ENCODE results near the gene SLCO4A1. TPM values are rescaled to one million over a fixed set of nuclear protein-coding genes. Genes with fewer than 3 reads are reported as not detected.

The SLCO4A1 gene
- total RNA-seq, 1 experiment from 2014 or later: 161 TPM

GRCh38 chr20:62606551-62607201 lies 35.6 kb upstream of the SLCO4A1 start:
- H3K9ac ChIP-seq (ENCODE audit: low read length): peak overlapping the region; percentile 17; the same call in 1 of the 2 replicates
- BruUV-seq (replicated peaks): no TSS peak
- H3K79me2 ChIP-seq (ENCODE audit: low read length): peaks cover 8% of the 10 kb centered on the region
- H3K9me3 ChIP-seq (ENCODE audit: low read length): no peaks in the 10 kb centered on the region
- no peak for TF ChIP-seq EZH2phosphoT487 (IDR thresholded peaks at IDR 0.05; ENCODE audit: borderline replicate concordance, low read length)
- no peak for TF ChIP-seq EZH2 (IDR thresholded peaks at IDR 0.05; ENCODE audit: low read length, unreplicated experiment)
- no peak for TF ChIP-seq CTCF (conservative IDR thresholded peaks at IDR 0.05; ENCODE audit: low read depth, low read length)
- ATAC-seq (no peak), DNase-seq (no peak)
- CTCF ChIA-PET: no interaction called here
- H3K9me2 ChIP-seq (replicated peaks; ENCODE audit: low read length): no peaks in the 10 kb centered on the region
- H3K27me3 ChIP-seq (ENCODE audit: low read length): no peaks in the 10 kb centered on the region
- POLR2A ChIA-PET (ENCODE audit: unreplicated experiment): no interaction called here
- peak overlapping the region; percentile 42 for H3K4me2 ChIP-seq (ENCODE audit: low read length)
- peak overlapping the region; percentile 92 for H2AFZ ChIP-seq (ENCODE audit: low read length)
- H4K20me1 ChIP-seq (ENCODE audit: low read length): no peaks in the 10 kb centered on the region
- H3K36me3 ChIP-seq (ENCODE audit: low read depth, low read length): no peaks in the 10 kb centered on the region
- H3K27ac ChIP-seq (ENCODE audit: low read length): peak overlapping the region; percentile 41
- H3K4me3 ChIP-seq (ENCODE audit: low read length): no peak overlapping the region
- H3F3A ChIP-seq (ENCODE audit: low read length, unreplicated experiment): peaks cover 7% of the 10 kb centered on the region
- H3K4me1 ChIP-seq (ENCODE audit: insufficient read depth, low read length): peaks cover 50% of the 10 kb centered on the region
- intact Hi-C loops (cut with micrococcal nuclease): no loop called here

- Histone ChIP-seq H3K27ac (ENCODE audit: low read length) (no peak overlapping the region), H2AFZ (ENCODE audit: low read length) (no peak overlapping the region), H4K20me1 (ENCODE audit: low read length) (no peaks in the 10 kb centered on the region), H3K9me3 (ENCODE audit: low read length) (no peaks in the 10 kb centered on the region), H3K36me3 (ENCODE audit: low read depth, low read length) (no peaks in the 10 kb centered on the region), H3K27me3 (ENCODE audit: low read length) (no peaks in the 10 kb centered on the region), H3F3A (ENCODE audit: low read length, unreplicated experiment) (no peaks in the 10 kb centered on the region), H3K9ac (ENCODE audit: low read length) (no peak overlapping the region), H3K79me2 (ENCODE audit: low read length) (no peaks in the 10 kb centered on the region), H3K4me2 (ENCODE audit: low read length) (no peak overlapping the region), H3K9me2 (replicated peaks; ENCODE audit: low read length) (no peaks in the 10 kb centered on the region), H3K4me1 (ENCODE audit: insufficient read depth, low read length) (peaks cover 41% of the 10 kb centered on the region), H3K4me3 (ENCODE audit: low read length) (no peak overlapping the region)
- DNase-seq: no peak
- CTCF ChIA-PET: no interaction called here
- TF ChIP-seq EZH2 (IDR thresholded peaks at IDR 0.05; ENCODE audit: low read length, unreplicated experiment): no peak
- no peak for TF ChIP-seq CTCF (conservative IDR thresholded peaks at IDR 0.05; ENCODE audit: low read depth, low read length)
- no peak for TF ChIP-seq EZH2phosphoT487 (IDR thresholded peaks at IDR 0.05; ENCODE audit: borderline replicate concordance, low read length)
- intact Hi-C loops (cut with micrococcal nuclease): no loop called here
- no peak for ATAC-seq
- POLR2A ChIA-PET (ENCODE audit: unreplicated experiment): no interaction called here
- BruUV-seq (replicated peaks): no TSS peak
Measured at GRCh38 chr20:62607366-62608217, 34.7 kb upstream of the SLCO4A1 start.

- Histone ChIP-seq H3K36me3 (ENCODE audit: low read depth, low read length) (no peaks in the 10 kb centered on the region), H3K4me1 (ENCODE audit: insufficient read depth, low read length) (peaks cover 35% of the 10 kb centered on the region), H2AFZ (ENCODE audit: low read length) (no peak overlapping the region), H3K4me3 (ENCODE audit: low read length) (no peak overlapping the region), H3K4me2 (ENCODE audit: low read length) (no peak overlapping the region), H3F3A (ENCODE audit: low read length, unreplicated experiment) (no peaks in the 10 kb centered on the region), H4K20me1 (ENCODE audit: low read length) (no peaks in the 10 kb centered on the region), H3K9me3 (ENCODE audit: low read length) (no peaks in the 10 kb centered on the region), H3K9me2 (replicated peaks; ENCODE audit: low read length) (no peaks in the 10 kb centered on the region), H3K79me2 (ENCODE audit: low read length) (no peaks in the 10 kb centered on the region), H3K27me3 (ENCODE audit: low read length) (no peaks in the 10 kb centered on the region), H3K9ac (ENCODE audit: low read length) (no peak overlapping the region), H3K27ac (ENCODE audit: low read length) (no peak overlapping the region)
- DNase-seq (no peak), ATAC-seq (no peak)
- ChIA-PET CTCF (no interaction called here), POLR2A (ENCODE audit: unreplicated experiment) (no interaction called here)
- BruUV-seq (replicated peaks): no TSS peak
- TF ChIP-seq EZH2phosphoT487 (IDR thresholded peaks at IDR 0.05; ENCODE audit: borderline replicate concordance, low read length): no peak
- no peak for TF ChIP-seq EZH2 (IDR thresholded peaks at IDR 0.05; ENCODE audit: low read length, unreplicated experiment)
- no peak for TF ChIP-seq CTCF (conservative IDR thresholded peaks at IDR 0.05; ENCODE audit: low read depth, low read length)
- intact Hi-C loops (cut with micrococcal nuclease): no loop called here
Measured at GRCh38 chr20:62608218-62608565, 34.1 kb upstream of the SLCO4A1 start.
